Measurements from ENCODE around the gene SCRG1. TPM values are rescaled to one million over a fixed set of nuclear protein-coding genes. Genes with fewer than 3 reads are reported as not detected.
A peak's percentile ranks its signal among the peaks of the same experiment; 100 is the strongest.

The SCRG1 gene
- total RNA-seq (2021; fragmentation: NEBNext Ultra II Directional; extraction: Animal tissue kit (Norgen Biotek cat#: 25700)), result not detected
- long read RNA-seq, result 0 reads

GRCh38 chr4:173398779-173399415, at the start of gene SCRG1:
Gene SCRG1, minus strand, starts transcription at chr4:173399116. Its CDS starts 7,702 bp downstream, at chr4:173391414.
- no peaks in the 10 kb centered on the region for H3K36me3 Mint-ChIP-seq (ENCODE audit: low read depth)
- no peaks in the 10 kb centered on the region for H3K9me3 Mint-ChIP-seq
- no peaks in the 10 kb centered on the region; the same call in 1 of the 2 replicates for H3K27me3 Mint-ChIP-seq (ENCODE audit: insufficient read depth)
- H3K4me3 Mint-ChIP-seq, result no peak within 1 kb of the TSS
- H3K4me1 Mint-ChIP-seq (ENCODE audit: low read depth), result peaks cover 9% of the 10 kb centered on the region
- no peak for DNase-seq
- no peak within 1 kb of the TSS for H3K27ac Mint-ChIP-seq
- no peak for TF ChIP-seq CTCF (IDR thresholded peaks at IDR 0.05)

- no peak for TF ChIP-seq CTCF (IDR thresholded peaks at IDR 0.05)
- 0 out of 2 replicates have a peak, but pooled peaks cover 3% of the 10 kb centered on the region for H3K36me3 Mint-ChIP-seq (ENCODE audit: low read depth)
- H3K27me3 Mint-ChIP-seq (ENCODE audit: insufficient read depth), result peaks cover 17% of the 10 kb centered on the region
- peak; percentile 37 for DNase-seq
- H3K27ac Mint-ChIP-seq, result no peak overlapping the region
- H3K9me3 Mint-ChIP-seq, result no peaks in the 10 kb centered on the region
- H3K4me1 Mint-ChIP-seq (ENCODE audit: low read depth), result peaks cover 30% of the 10 kb centered on the region
- H3K4me3 Mint-ChIP-seq, result no peak overlapping the region
These were observed 49.2 kb upstream of the SCRG1 start for GRCh38 chr4:173448103-173448502.

- no peaks in the 10 kb centered on the region for H3K9me3 Mint-ChIP-seq
These were observed 47.5 kb upstream of the SCRG1 start for GRCh38 chr4:173446416-173446815.

GRCh38 chr4:173443121-173443520, 44.2 kb upstream of the SCRG1 start:
- no peaks in the 10 kb centered on the region for H3K36me3 Mint-ChIP-seq (ENCODE audit: low read depth)
- H3K4me3 Mint-ChIP-seq, result no peak overlapping the region
- no peak overlapping the region for H3K27ac Mint-ChIP-seq
- H3K9me3 Mint-ChIP-seq, result no peaks in the 10 kb centered on the region
- H3K4me1 Mint-ChIP-seq (ENCODE audit: low read depth), result peaks cover 21% of the 10 kb centered on the region
- DNase-seq, result no peak
- TF ChIP-seq CTCF (IDR thresholded peaks at IDR 0.05), result no peak
- peaks cover 7% of the 10 kb centered on the region; the same call in 1 of the 2 replicates for H3K27me3 Mint-ChIP-seq (ENCODE audit: insufficient read depth)

More at GRCh38 chr4:173446416-173446815, 47.5 kb upstream of the SCRG1 start:
- Mint-ChIP-seq H3K4me1 (ENCODE audit: low read depth) (peaks cover 31% of the 10 kb centered on the region), H3K27ac (no peak overlapping the region), H3K27me3 (ENCODE audit: insufficient read depth) (peaks cover 12% of the 10 kb centered on the region), H3K36me3 (ENCODE audit: low read depth) (0 out of 2 replicates have a peak, but pooled peaks cover 3% of the 10 kb centered on the region), H3K4me3 (no peak overlapping the region)
- TF ChIP-seq CTCF (IDR thresholded peaks at IDR 0.05), result no peak
- no peak for DNase-seq

- DNase-seq, result no peak
- Mint-ChIP-seq H3K36me3 (ENCODE audit: low read depth) (no peaks in the 10 kb centered on the region), H3K4me1 (ENCODE audit: low read depth) (peaks cover 19% of the 10 kb centered on the region), H3K27me3 (ENCODE audit: insufficient read depth) (no peaks in the 10 kb centered on the region), H3K27ac (no peak overlapping the region), H3K4me3 (no peak overlapping the region), H3K9me3 (no peaks in the 10 kb centered on the region)
- TF ChIP-seq CTCF (IDR thresholded peaks at IDR 0.05), result no peak
These were observed 43.5 kb upstream of the SCRG1 start for GRCh38 chr4:173442223-173442932.
